Lung (tissue), 12 donors: ENCODE results near the gene AGO3. TPM values are rescaled to one million over a fixed set of nuclear protein-coding genes. Genes with fewer than 3 reads are reported as not detected.

Experiments used
- ATAC-seq: fragments of 200-7000 bp; cut with Tn5 transposase; one replicate; pipeline ENCODE4 v1.9.1; 2020; ENCODE audit warnings: moderate number of reproducible peaks; ENCODE audit not compliant: insufficient read depth, low FRiP score
- DNase-seq, 3 donors: peaks; one replicate each; pipeline ENCODE4 v3.0.0-alpha.2; 2013 to 2017
- H3K27ac ChIP-seq, 2 donors: one replicate each; pipeline ENCODE4 v1.5.1; 2013; ENCODE audit warnings: mild to moderate bottlenecking in 2 of 2, moderate library complexity in 2 of 2, control low read depth in 1 of 2, inconsistent platforms in 1 of 2, low read depth in 1 of 2, low read length in 1 of 2
- H3K27me3 ChIP-seq, 3 donors: one replicate each; pipeline ENCODE4 v1.5.1; 2013; ENCODE audit warnings: low read length in 2 of 3; ENCODE audit not compliant: control insufficient read depth in 3 of 3, insufficient read depth in 3 of 3
- H3K36me3 ChIP-seq, 4 donors: one replicate each; pipeline ENCODE4 v1.5.1; 2013; ENCODE audit warnings: low read length in 4 of 4, mild to moderate bottlenecking in 1 of 4, moderate library complexity in 1 of 4; ENCODE audit not compliant: control insufficient read depth in 4 of 4, insufficient read depth in 4 of 4
- H3K4me1 ChIP-seq, 5 donors: one replicate each; pipeline ENCODE4 v1.5.1; 2013; ENCODE audit warnings: low read length in 5 of 5, mild to moderate bottlenecking in 2 of 5, moderate library complexity in 1 of 5; ENCODE audit not compliant: control insufficient read depth in 5 of 5, insufficient read depth in 5 of 5
- H3K4me3 ChIP-seq: one replicate; pipeline ENCODE4 v1.5.1; 2013; ENCODE audit warnings: mild to moderate bottlenecking, control low read depth, moderate library complexity
- H3K9ac ChIP-seq, 2 donors: one replicate each; pipeline ENCODE4 v1.5.1; 2013; ENCODE audit warnings: low read length in 2 of 2, control low read depth in 1 of 2; ENCODE audit not compliant: insufficient read depth in 1 of 2
- H3K9me3 ChIP-seq, 4 donors: one replicate each; pipeline ENCODE4 v1.5.1; 2013; ENCODE audit warnings: low read length in 3 of 4, mild to moderate bottlenecking in 1 of 4, moderate library complexity in 1 of 4; ENCODE audit not compliant: control insufficient read depth in 4 of 4, insufficient read depth in 3 of 4
- CTCF ChIP-seq: IDR thresholded peaks from 2 replicates; pipeline ENCODE4 v1.5.1; 2012; ENCODE audit warnings: mild to moderate bottlenecking; ENCODE audit errors: control extremely low read depth, extremely low read depth
- WGBS, 2 donors: extraction: QIAGEN DNeasy Blood & Tissue Kit; methylation state at CpG; one replicate each; pipeline ENCODE4 v1.1.7; 2013; 5-methylcytosine and 5-hydroxymethylcytosine counted together
- polyA plus RNA-seq, 2 donors: library from polyadenylated mRNA; stranded (reverse); fragments of 200-250 nt; gene quantifications; one replicate each; pipeline ENCODE4 v1.2.1, GENCODE V29; 2013
- total RNA-seq, 2 donors: library from RNA; depleted of rRNA in 1 of 2; stranded (reverse); fragments of >200 nt in 1 of 2; gene quantifications; one replicate each; pipeline ENCODE4 v1.2.1, GENCODE V29; 2014 to 2021
- donor health status: control.
- donor health status: control.
- donor health status: Bipolar disorder and iron deficiency.
- donor health status: healthy.
- donor health status: DM: yes; HTN: yes; CAD: no.

The AGO3 gene
- total and polyA plus RNA-seq, 4 donors: 4.4 to 60.4 (median 19.6) TPM

- TF ChIP-seq CTCF: no peak
- H3K27ac ChIP-seq: no peak overlapping the region
- DNase-seq (no peak), ATAC-seq (no peak)
- H3K4me3 ChIP-seq: no peak overlapping the region
- no peaks in the 10 kb centered on the region for H3K27me3 ChIP-seq
- H3K4me1 ChIP-seq: no peaks in the 10 kb centered on the region
- H3K36me3 ChIP-seq: peaks cover 0 to 2% (median 0%) of the 10 kb centered on the region in 4 donors
- no peak overlapping the region for H3K9ac ChIP-seq
- H3K9me3 ChIP-seq: no peaks in the 10 kb centered on the region
- WGBS, 2 donors: 97 to 98% methylated on average over 5 of the region's 5 CpGs
Measured at GRCh38 chr1:36101546-36101945, 170.6 kb downstream of the AGO3 start.

- DNase-seq (no peak), ATAC-seq (no peak)
- H3K27ac ChIP-seq: no peak overlapping the region
Measured at GRCh38 chr1:36106269-36106668, 175.4 kb downstream of the AGO3 start.

GRCh38 chr1:36107394-36107793 lies 176.5 kb downstream of the AGO3 start:
- DNase-seq (no peak), ATAC-seq (no peak)
- no peaks in the 10 kb centered on the region for H3K4me1 ChIP-seq
- H3K9me3 ChIP-seq: no peaks in the 10 kb centered on the region
- 79 to 86% methylated on average over 9 of the region's 9 CpGs for whole genome bisulfite sequencing, 2 donors
- no peaks in the 10 kb centered on the region for H3K36me3 ChIP-seq
- H3K27me3 ChIP-seq: no peaks in the 10 kb centered on the region
- no peak overlapping the region for H3K27ac ChIP-seq
- no peak for TF ChIP-seq CTCF
- no peak overlapping the region for H3K9ac ChIP-seq
- H3K4me3 ChIP-seq: no peak overlapping the region

More at GRCh38 chr1:36106269-36106668, 175.4 kb downstream of the AGO3 start:
- no peaks in the 10 kb centered on the region for H3K4me1 ChIP-seq
- H3K9ac ChIP-seq: no peak overlapping the region
- 48 to 49% methylated on average over 5 of the region's 5 CpGs for WGBS, 2 donors
- H3K4me3 ChIP-seq: no peak overlapping the region
- no peak for TF ChIP-seq CTCF
- H3K9me3 ChIP-seq: no peaks in the 10 kb centered on the region
- H3K36me3 ChIP-seq: no peaks in the 10 kb centered on the region
- no peaks in the 10 kb centered on the region for H3K27me3 ChIP-seq

GRCh38 chr1:36108314-36108713 lies 177.4 kb downstream of the AGO3 start:
- Histone ChIP-seq H3K9me3 (no peaks in the 10 kb centered on the region), H3K4me1 (no peaks in the 10 kb centered on the region), H3K4me3 (no peak overlapping the region), H3K9ac (no peak overlapping the region), H3K36me3 (no peaks in the 10 kb centered on the region), H3K27ac (no peak overlapping the region), H3K27me3 (no peaks in the 10 kb centered on the region)
- DNase-seq (no peak), ATAC-seq (no peak)
- 84 to 91% methylated on average over 14 of the region's 14 CpGs for WGBS, 2 donors
- no peak for TF ChIP-seq CTCF
